GM18951 (cell line): ENCODE measurements around the gene HPSE2.

Experiments
- POLR2A ChIP-seq: IDR thresholded peaks from 4 replicates; pipeline ENCODE4 v1.6.1; 2011; ENCODE audit warnings: mild to moderate bottlenecking; ENCODE audit not compliant: insufficient read length, insufficient read depth; ENCODE audit errors: extremely low read depth
- in situ Hi-C: fragments of 300-500 bp; cut with MboI; formaldehyde crosslinking; loops from one replicate; pipeline ENCODE4 v1.12.0; 2022; ENCODE audit warnings: low sequenced_read_pairs, mixed read lengths, inconsistent platforms; ENCODE audit not compliant: unreplicated experiment

HPSE2 gene

GRCh38 chr10:98956576-98957260 is 278.9 kb downstream of the HPSE2 start:
- in situ Hi-C loops = no loop called here
- TF ChIP-seq POLR2A = no peak

DNA sequence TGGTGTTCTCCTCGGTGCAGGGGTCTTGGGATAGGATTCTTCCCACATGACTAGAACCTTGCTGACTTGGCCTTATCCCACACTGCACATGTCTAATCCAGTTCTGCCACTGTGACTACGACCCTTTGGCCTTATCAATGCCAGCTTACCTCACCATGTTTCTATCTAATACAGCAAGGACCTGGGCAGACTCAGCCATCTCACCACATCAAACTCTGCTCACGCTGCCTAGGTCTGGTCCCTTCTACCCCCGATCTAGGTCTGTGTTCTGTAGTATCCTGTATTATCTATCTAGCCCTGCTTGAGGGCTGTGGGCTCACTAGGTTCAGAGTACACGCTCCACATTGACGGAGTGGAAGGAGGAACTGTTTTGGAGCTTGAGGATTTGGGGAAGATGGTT is 282.4 kb downstream of the HPSE2 start:
- no peak for TF ChIP-seq POLR2A
- in situ Hi-C loops = no loop called here

DNA sequence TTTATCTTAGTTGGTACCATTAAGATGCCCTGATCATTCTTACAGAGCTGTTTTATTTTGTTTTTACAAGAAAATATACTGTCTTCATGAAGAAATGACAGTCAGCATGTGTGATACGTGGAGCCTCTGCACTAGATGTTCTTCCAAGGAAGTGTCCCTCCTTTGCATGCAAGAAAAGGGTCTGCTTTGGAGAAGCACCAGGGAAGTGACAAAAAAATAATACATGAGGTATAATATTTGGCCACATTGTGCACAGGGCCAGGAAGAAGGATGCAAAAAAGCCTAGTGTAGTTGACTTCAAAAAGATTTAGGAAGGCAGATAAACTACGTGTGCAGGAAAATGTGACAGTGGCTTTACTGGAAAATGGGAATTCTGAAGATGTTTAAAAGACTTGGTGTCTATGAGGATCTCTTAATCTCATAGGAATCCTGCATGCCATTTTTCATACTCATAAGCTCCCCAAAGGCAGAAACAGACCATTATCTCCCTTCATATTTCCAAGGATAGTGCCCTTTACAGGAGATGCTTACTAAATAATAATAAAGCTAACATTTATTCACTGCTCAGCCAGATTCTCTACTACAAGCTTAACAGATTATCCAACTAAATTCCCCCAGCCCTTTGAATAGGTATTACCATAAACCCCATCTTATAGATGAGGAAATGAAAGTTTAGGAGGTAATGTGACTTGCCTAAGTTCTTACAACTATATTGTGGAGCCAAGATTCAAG is 284.2 kb downstream of the HPSE2 start:
- in situ Hi-C loops = no loop called here
- TF ChIP-seq POLR2A = no peak

DNA sequence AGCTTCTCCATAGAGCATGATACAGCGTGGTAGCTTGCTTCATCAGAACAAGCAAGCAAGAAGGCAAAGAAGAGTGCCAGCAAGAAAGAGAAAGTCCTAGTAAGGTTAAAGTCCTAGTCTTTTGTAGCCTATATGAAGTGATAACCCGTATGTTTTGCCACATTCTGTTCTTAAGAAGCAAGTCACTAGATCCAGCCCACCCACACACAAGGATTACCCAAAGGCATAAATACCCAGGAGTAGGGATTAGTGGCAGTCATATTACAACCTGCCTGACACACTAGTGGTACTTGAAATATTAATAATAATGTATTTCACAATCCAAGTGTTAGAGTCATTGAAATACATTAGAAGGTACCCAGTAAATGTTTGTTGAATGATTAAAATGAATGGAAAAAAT is 285.5 kb downstream of the HPSE2 start:
- TF ChIP-seq POLR2A = no peak
- in situ Hi-C loops = no loop called here

GRCh38 chr10:98949306-98949705 is 286.3 kb downstream of the HPSE2 start:
- no peak for TF ChIP-seq POLR2A
- in situ Hi-C loops = no loop called here

DNA sequence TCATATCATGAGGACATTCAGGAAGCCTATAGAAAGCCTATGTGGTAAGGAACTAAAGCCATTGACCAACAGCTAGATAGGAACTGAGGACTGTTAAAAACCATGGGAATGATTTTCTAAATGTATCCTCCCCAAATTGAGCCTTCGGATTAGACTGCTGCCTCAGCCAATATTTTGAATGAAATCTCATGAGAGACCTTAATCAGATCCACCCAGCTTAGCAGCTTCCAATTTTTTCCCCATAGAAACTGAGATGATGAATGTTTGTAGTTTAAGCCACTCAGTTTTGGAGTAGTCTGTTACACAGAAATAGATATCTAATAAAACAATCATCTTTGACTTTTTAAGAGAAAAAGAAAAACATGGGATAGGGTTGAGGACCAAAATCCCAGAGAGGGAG is 292.0 kb downstream of the HPSE2 start:
- in situ Hi-C loops = no loop called here
- TF ChIP-seq POLR2A = no peak

DNA sequence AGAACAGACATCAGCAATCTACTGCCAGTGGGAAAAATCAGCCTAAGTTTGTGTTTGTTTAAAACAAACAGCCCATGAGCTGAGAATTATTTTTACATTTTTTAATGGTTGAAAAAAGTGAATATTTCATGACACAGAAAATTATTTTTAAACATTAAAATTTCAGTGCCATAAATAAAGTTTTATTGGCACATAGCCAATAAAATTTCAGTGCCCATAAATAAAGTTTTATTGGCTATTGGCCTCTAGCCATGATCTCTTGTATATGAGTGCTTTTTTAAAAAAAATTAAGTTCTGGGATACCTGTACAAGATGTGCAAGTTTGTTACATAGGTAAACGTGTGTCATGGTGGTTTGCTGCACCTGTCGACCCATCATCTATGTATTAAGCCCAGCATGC is 305.9 kb downstream of the HPSE2 start:
- in situ Hi-C loops = no loop called here
- TF ChIP-seq POLR2A = no peak

DNA sequence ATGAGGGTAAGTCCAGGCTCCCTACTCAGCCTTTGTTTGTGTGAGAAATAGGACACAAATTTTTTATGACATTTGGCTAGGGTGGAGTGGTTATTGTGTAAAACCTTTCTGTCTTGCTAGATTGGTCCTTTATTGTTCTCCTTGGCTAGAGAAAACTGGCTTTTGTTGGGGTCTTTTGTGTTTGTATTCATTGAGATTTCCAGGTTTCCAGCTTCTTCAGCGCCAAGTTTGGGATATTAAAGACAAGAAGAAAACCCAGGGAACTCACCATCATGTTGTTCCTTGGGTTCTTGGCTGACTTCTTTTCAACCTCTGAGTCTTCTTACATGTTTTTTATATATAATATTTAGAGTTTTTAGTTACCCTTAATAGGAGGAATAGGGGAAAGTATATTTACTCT is 310.0 kb downstream of the HPSE2 start:
- TF ChIP-seq POLR2A = no peak
- in situ Hi-C loops = no loop called here

- in situ Hi-C loops = no loop called here
- no peak for TF ChIP-seq POLR2A
These were observed 311.1 kb downstream of the HPSE2 start for GRCh38 chr10:98924526-98924925.

DNA sequence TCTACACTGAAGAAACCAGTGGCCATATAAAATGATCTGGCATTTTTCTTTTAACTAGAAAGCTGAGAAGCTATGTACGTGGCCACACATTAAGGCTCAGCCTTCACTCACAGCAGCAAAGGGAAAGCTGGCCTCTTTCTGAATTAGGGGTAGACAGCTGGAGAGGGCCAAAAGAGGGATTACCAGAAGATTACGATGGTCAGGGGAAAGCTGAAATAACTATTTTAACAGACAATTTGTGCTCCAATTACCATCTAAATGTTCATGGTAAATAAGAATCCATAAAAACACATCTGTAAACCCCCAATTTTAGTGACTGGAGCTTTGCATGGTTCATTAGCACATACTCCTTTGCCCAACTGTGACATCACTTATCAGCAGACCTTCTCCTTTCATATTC is 314.3 kb downstream of the HPSE2 start:
- in situ Hi-C loops = no loop called here
- TF ChIP-seq POLR2A = no peak

GRCh38 chr10:98920807-98921206 is 314.8 kb downstream of the HPSE2 start:
- in situ Hi-C loops = no loop called here

DNA sequence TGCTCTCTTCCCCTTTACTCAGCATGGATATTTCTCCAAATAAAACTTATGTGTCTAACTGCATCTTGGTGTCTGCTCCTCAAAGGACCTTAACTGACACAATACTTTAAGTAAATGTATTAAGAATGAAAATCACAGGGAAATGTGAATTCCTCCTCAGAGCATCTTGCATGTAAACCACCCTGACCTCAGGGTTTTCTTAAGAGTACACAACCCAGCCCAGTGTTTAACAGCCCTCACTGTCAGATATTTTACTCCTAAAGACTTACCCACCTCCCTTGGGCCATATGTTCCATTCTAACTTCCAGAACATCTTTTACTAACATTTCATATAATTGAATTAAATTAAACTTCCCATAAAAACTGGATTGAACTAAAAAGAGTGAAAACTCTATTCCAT is 315.3 kb downstream of the HPSE2 start:
- no peak for TF ChIP-seq POLR2A
- in situ Hi-C loops = no loop called here

More at GRCh38 chr10:98920807-98921206, 314.8 kb downstream of the HPSE2 start:
- TF ChIP-seq POLR2A = no peak

DNA sequence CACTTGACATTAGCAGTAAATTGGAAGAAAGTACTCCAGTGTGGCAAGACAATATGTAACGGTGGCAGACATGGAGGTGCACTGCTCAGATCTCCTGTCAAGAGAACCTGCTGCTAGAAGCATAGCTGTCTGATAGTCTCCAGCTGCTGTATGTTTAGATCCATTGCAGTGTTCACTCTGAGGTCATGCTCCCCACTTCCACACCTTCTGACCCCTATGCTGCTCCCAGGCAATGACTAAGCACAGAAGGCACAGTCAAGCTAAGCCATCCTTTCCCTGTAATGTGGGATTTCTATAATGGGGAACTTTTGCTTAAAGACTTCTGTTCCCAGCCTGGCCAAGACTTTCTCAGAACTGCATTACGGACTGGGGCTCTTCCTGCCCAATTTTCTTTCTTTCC is 315.8 kb downstream of the HPSE2 start:
- in situ Hi-C loops = no loop called here

GRCh38 chr10:98917828-98918227 is 317.8 kb downstream of the HPSE2 start:
- TF ChIP-seq POLR2A = no peak
- in situ Hi-C loops = no loop called here

More for the DNA sequence above, 315.8 kb downstream of the HPSE2 start:
- TF ChIP-seq POLR2A = no peak

DNA sequence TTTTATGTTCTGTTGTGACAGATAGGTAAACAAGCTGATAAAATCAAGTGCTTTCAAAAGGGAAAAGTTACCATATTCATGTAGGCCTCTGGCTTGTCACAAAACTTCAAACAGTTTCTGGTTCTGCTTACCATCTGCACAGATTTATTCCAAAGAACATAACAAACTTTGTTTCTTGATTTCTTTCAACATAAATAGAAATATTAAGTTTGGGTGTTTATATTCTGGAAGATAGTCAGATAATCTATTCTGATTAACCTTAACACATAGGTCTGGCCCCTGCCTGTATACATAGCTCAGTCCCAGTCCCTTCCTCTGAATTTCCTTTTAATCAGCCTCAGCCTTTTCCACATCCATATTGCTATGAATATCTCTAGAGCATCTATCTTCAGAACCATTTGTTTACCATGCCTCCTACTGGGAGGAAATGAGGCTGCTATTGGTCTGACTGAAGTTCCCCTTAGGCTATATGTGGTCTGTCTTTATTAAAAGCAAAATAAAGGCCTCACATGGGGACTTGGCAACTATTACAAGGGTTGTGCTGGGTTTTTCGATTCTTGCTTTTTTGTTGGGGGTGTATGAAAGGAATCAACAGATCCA is 319.0 kb downstream of the HPSE2 start:
- in situ Hi-C loops = no loop called here
- no peak for TF ChIP-seq POLR2A
